Left cardiac atrium (tissue), 4 donors: ENCODE data around the gene TYRO3. TPM values are rescaled to one million over a fixed set of nuclear protein-coding genes. Genes with fewer than 3 reads are reported as not detected.
A peak's percentile ranks its signal among the peaks of the same experiment; 100 is the strongest.
"Not testable (repeated sequence)": the region's sequence is repeated elsewhere in the genome, so short reads cannot be mapped to it uniquely, and the experiment has no call there.

Experiments
- ATAC-seq, 2 donors: fragments of 200-7000 bp; cut with Tn5 transposase; one replicate each; pipeline ENCODE4 v1.9.1; 2020; ENCODE audit warnings: mild to moderate bottlenecking in 2 of 2, moderate library complexity in 2 of 2
- DNase-seq: peaks from one replicate; pipeline ENCODE4 v3.0.0-alpha.2; 2020
- intact Hi-C, 2 donors: fragments of 100-400 bp; cut with DNase I; formaldehyde crosslinking; loops; one replicate each; pipeline versions ENCODE4 v1.14.1 to v1.15.1; 2022 to 2023
- total RNA-seq, 2 donors: library from RNA; stranded (reverse); fragmentation: NEBNext Ultra II Directional; extraction: Animal tissue kit (Norgen Biotek cat#: 25700); gene quantifications; one replicate each; pipeline ENCODE4 v1.2.1, GENCODE V29; 2021
- donor health status: DM: no; HTN: yes; CAD: no.
- donor health status: DM: no; HTN: yes; CAD: no; lungs with severe emphysema.
- donor health status: DM: yes; HTN: yes; CAD: no.
- donor health status: Dilated cardiomyopathy.

TYRO3 gene
- total RNA-seq, 2 donors from 2014 or later: 9.1 to 21.0 TPM

DNA sequence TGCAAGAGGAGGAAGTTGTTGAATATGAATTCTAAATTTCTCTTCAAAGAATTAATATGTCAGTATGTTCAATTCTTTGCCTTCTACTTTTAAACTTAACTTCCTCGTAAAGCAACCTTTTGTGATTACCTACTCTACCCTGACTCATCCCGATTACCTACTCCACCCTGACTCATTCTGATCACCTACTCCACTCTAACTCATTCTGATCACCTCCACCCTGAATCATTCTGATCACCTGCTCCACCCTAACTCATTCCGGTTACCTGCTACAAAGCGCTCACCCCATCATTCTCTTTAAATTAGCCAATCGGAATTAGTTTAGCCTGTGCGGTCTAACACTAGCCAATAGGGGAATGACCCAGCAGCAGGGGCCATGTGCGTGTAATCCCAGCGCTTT, 33.7 kb downstream of the TYRO3 start:
- ATAC-seq, DNase-seq, intact Hi-C loops: not testable (repeated sequence)

DNA sequence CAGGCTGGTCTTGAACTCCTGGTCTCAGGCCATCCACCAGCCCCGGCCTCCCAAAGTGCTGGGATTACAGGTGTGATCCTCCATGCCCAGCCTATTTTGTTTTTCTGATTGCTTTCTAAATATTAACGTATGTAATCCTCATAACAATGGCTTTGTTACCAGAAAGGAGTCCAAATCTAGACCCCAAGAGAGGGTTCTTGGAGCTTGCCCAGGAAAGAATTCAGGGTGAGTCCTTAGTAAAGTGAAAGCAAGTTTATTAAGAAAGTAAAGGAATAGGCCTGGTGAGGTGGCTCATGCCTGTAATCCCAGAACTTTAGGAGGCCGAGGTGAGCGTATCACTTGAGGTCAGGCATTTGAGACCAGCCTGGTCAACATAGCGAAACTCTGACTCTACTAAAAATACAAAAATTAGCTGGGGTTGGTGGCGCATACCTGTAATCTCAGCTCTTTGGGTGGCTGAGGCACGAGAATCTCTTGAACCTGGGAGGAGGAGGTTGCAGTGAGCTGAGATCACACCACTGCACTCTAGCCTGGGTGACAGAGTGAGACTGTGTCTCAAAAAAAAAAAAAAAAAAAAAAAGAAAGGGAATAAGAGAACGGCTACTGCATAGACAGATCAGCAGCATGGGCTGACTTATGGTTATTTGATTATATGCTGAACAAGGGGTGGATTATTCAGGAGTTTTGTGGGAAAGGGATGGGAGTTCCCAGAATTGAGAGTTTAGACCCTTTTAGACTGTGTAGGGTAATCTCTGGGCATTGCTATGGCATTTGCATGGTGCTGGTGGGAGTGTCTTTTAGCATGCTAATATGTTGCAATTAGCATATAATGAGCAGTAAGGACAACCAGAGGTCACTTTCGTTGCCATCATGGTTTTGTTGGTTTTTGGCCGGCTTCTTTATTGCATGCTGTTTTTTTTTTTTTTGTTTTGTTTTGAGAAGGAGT, 36.1 kb downstream of the TYRO3 start:
- intact Hi-C loops: no loop called here
- DNase-seq (no peak), ATAC-seq (no peak)

DNA sequence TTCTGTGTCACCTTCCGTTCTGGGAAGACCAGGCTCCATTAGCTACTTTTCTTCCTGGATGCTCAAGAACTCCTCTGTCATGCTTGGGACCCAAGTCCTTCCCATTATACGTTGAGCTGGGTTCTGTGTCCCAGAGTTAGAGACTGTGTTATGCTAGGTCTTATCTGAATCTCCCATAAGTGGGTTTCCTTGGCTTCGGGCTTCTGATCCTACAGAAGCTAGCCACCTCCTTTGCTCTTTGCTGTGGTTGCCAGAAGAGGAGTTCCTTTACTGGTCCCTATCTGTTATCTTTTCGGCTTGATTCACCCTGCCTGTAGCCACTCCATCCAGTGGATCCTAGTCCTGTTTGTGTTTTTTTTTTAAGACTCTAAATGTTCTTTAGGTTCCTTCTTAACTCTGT, 38.0 kb downstream of the TYRO3 start:
- intact Hi-C loops: no loop called here
- ATAC-seq: no peak
- no peak for DNase-seq

DNA sequence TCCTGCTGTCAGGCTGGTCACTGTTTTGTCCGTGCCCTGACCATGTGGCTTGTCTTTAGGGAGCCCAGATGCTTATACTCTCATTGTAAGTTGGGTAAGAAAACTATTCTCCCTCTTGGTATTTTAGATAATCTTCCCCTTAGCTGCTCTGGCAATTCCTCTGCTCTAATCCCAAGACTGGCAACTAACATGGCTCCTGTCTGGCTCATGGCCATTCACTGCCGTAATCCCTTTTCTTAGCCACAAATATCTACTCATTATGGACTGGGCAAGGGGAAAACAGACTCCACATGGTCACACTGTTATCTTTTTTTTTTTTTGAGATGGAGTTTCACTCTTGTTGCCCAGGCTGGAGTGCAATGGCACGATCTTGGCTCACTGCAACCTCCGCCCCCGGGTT, 38.8 kb downstream of the TYRO3 start:
- intact Hi-C loops: no loop called here
- no peak for ATAC-seq
- DNase-seq: no peak

DNA sequence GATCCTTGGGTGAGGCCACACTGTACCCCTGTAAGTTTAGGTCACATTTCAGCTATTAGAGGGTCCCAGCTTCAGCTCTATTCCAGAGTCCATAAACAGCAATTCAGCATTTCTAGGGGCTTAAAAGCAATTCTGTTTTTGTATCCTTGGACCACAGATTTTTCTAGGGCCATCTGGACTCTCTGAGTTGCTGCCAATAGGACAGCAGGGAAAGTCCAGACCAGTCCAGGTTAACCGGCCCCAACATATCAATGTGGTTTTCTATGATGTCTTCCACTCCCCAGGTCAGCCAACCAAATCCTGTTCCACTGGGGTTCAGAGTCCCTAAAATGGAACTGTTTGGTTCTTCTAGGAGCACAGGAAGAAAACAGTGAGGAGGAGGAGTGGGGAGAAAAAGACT, 40.0 kb downstream of the TYRO3 start:
- DNase-seq: no peak
- ATAC-seq: no peak
- intact Hi-C loops: no loop called here

DNA sequence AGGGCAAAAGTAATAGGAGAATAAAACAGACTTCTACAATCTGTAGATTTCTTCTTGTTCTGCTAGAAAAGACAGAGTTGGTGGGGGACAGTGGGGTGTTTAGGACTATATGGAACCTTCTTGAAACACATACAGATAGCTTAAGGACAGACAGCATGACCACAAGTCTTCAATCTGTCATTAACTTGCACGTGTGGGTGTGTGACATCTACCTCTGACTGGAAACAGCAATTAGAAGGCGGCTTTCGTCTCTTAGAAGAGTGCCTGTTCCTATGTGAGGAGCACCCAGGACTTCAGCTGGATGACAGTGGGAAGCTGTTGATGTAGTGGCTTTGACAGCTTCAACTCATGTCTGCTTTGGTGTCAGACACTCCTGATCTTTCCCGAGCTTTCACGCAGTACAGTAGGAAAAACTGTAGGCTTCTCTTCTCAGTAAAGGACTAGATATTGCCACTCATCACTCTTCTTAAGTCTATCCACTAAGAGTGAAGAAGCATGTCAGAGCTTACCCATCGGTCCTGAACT, 44.5 kb downstream of the TYRO3 start:
- intact Hi-C loops: loop anchor here in 1 of 2 donors (10.0 kb wide), 1 partner anchor 121 kb away; no protein-coding TSS in a partner anchor
- ATAC-seq: no peak
- no peak for DNase-seq

DNA sequence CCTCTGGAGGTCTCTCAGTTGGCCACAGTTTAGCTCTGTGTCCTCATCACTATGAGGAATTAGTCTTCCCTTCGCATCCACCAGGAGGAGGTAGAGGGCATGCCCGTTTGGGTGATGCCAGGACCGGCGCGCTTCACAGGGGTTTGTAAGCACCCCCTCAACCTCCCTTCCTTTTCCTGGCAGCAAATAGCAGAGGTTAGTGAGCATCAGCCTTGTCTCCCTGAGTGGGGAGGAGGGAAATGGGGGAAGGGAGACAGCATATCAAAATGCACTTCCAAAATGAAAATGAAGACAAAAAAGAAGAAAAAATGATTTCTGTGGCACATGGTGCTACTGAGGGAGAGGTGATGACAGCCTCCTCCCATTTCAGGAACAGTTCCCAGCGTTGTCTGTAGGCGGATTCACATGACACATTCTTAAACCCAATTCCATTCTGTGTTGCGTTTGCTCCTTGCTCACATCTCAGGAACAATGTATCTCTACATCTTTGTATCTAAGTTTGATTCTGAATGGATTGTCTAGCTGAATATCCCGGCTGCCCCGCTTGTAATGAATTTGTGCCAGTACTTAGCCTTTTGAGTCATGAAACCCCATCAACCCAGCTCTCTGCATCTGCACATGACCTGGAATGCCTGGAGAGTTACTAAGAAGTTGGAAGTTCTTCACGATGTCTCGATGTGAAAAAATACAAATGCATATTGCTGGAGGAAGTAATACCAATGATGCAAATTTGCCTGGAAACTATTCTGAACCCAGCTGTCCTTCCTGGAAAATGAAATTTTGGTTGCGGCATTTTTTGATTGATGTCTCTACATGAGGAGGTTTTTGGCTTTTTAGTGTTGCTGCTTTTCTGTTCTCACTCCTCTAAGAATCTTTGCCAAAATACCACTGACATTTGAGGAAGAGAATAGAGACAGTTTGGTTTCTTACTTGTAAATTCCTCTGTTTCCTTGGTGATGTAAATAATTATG, 45.2 kb downstream of the TYRO3 start:
- intact Hi-C loops: loop anchor here in 1 of 2 donors (10.0 kb wide), 1 partner anchor 121 kb away; no protein-coding TSS in a partner anchor
- peak; percentile 94 to 96 for ATAC-seq

DNA sequence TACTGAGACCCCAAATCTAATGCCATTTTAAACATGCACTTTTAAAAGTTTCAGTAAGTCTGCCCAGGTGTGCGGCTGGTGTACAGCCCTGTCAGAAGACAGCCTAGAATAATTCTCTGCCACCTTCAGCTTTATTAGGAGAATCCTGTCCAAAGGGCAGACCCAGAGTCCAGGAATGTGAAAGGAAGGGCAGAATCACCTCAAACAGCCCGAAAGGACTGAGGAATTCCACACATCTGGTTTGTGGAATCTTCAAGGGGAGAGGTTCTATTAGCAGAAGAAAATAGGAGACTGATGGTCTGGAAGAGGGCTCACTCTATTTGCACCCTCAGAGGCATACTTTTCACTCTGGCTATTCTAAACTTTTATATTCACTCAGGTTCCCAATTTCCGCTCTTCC, 46.6 kb downstream of the TYRO3 start:
- ATAC-seq: no peak
- no peak for DNase-seq
- intact Hi-C loops: loop anchor here in 1 of 2 donors (10.0 kb wide), 1 partner anchor 119 kb away; no protein-coding TSS in a partner anchor

More for the DNA sequence above, 45.2 kb downstream of the TYRO3 start:
- DNase-seq: peak; percentile 79

DNA sequence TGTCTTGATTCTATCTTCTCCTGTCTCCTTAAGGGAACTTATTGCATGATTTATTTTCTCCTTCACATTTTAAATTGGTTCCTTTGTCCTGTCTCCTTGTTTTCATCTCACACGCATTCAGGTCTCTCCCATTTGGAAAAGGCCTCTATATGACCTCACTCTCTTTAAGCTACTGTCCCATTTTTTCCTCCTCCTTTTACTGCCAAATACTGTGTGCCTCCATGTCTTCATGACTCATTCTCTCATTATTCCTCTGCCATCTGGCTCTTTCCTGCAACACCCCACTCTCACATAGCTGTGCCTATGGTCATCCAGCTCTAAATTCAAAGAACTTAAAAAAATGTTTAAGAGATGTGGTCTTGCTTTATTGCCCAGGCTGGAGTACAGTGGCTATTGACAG, 48.0 kb downstream of the TYRO3 start:
- intact Hi-C loops: loop anchor here in 1 of 2 donors (10.0 kb wide), 1 partner anchor 118 kb away; no protein-coding TSS in a partner anchor
- no peak for DNase-seq
- ATAC-seq: peak in 1 of 2 donors; percentile 49

DNA sequence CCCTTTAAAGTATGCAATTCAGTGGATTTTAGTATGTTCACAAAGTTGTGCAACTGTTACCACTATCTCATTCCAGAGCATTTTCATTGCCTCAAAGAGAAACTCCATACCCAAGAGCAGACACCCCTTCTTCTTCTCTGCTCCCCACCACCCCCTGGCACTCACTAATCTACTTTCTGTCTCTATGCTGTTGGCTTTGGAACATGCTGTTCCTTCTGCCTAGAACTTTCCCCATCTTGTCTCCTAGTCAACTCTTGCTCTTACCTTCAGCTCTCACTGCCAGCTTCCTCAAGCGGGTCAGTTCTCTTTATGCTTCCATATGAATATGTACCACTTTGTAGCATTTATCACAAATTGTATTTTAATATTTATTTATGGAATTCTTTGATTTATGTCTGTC, 50.1 kb downstream of the TYRO3 start:
- ATAC-seq: no peak
- intact Hi-C loops: loop anchor here in 1 of 2 donors (10.0 kb wide), 1 partner anchor 116 kb away; no protein-coding TSS in a partner anchor
- no peak for DNase-seq

DNA sequence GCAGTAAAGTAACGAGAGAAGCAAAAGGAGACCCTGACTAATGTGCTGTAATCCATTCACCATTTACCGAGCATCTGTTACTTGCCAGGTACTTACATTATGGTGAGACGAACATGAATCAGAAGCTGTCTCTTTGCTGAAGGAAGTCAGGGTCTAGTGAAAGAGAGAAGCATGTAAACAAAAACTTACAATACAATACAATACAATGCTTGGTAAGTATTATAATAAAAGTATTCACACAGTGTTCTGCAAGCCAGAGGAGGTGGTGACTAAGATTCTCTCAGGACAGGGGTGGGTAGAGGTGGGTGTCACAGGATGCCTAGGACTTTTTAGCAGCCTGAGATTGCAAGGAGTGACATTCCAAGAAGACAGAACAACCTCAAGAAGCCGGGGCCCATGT, 51.0 kb downstream of the TYRO3 start:
- ATAC-seq (no peak), DNase-seq (no peak)
- intact Hi-C loops: no loop called here

DNA sequence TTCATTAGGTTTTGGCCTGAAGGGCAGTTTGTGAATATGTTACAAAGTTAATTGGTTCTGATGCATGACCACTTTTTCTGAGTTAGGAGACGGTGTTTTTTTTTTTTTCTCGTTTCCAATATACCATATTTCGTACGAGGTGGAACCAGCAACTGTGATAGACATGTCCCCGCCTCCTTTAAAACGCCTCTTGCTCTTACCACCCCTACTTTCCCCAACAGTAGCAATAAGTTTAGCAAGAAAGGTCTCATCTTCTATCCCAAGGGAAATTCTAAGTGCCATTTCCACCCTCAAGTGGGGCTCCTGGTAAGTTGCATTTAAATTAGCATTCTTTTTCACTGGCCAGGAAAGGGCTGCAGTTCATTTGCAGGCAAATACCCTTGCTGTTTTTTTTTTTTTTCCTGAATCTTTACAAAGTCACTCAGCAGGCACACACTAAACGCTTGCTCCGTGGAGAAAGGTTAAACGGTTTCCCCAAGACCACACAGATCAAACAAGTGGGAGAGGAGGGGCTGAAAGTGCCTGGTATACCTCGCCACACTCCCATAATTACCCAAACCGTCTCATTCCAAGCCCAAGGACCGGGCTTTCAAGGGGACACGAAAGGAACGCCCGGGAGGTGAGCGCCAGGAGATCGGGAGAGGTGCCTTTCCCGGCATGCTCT, 61.7 kb downstream of the TYRO3 start:
- ATAC-seq (no peak), DNase-seq (no peak)
- intact Hi-C loops: no loop called here

DNA sequence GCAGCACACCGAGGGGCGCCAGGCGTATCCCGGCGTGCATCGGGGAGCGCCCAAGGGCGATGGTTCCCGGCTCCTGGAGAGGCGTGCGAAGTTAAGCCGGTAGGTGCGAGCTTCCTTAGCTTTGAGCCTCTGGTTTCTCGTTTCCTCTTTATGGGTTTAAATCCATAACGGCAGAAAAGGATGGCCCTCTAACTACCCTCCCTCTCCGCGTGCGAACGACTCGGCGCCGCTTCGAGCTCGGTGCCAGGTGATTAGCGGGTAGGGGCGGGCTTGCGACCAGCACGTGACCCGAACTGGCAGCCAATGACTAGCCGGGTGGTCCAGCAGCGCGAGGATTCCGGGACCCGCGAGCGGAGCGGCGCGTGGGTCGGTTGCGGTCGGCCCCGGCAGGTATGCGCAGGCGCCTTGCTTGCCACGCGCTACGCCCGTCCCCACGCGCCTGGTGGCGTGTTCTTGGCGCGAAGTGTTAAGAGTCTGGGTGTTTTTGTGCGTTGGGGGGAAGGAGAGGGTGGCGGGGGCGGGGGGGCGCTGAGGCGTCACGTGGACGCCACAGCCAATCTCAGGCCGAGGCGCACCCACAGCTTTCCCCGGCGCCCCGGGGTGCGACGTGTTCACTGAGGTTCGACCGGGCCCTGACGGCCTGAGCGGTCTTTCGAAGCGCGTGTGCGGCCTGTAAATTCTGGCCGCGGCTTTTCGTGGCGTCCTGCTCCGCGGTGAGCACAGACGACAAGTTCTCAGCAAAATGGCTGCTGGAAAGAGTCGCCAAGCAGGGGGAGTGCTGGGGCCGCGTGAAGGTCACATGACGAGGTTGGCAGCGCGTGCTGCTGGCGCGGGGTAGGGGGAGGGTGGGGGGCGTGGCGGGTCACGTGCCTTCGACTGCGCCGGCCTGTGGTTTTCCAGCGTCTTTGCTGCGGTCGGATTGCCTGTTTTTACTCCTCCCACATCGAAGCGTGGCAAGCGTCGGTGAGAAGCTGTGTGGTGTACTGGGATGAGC, 62.5 kb downstream of the TYRO3 start:
- DNase-seq (peak; percentile 86), ATAC-seq (peak; percentile 93)
- intact Hi-C loops: no loop called here

DNA sequence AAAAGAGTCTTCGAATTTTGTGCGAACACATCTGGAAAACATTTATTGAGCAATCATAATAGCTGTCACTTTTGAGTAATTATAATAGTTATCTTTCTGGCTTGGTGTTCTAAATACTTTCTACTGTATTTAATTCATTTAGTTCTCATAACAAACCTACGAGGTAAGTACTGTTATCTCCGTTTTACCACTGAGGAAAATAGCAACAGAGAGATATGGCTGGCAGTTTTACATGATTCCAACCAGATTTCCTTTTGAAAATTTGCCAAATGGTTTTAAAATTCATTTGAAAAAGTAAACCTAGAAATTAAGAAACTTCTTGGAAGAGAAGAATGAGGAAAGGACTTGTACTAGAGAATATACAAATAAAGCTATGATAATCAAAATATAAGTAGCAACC, 63.9 kb downstream of the TYRO3 start:
- no peak for DNase-seq
- no peak for ATAC-seq
- intact Hi-C loops: no loop called here

DNA sequence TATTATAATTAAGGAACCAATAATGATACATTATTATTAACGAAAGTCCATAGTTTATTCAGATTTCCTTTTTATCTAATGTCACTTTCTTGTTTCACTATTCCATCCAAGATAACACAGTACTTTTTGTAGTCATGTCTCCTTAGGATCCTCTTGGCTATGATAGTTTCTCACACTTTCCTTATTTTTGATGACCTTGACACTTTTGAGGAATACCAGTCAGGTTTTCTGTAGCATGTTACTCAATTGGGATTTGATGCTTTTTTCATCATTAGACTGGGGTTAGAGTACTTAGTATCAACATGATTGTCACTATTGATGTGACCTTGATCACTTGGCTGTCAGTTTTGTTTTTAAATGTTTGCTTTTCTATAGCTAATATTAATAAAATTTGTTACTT, 68.2 kb downstream of the TYRO3 start:
- DNase-seq (no peak), ATAC-seq (no peak)
- intact Hi-C loops: no loop called here

DNA sequence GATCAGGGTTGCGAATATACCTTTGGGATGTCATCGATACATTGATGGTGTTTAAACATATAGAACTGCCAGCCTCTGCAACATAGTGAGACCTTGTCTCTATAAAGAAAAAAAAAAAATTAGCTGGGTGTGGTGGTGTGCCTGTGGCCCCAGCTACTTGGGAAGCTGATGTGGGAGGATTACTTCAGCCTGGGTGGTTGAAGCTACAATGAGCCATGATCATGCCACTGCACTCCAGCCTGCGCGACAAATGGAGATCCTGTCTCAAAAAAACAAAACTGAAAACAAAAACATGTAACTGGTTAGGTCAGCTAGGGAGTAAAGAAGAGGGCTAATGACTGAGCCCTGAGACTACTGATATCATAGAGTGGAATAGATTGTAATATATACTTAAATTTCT, 70.5 kb downstream of the TYRO3 start:
- no peak for DNase-seq
- intact Hi-C loops: no loop called here

DNA sequence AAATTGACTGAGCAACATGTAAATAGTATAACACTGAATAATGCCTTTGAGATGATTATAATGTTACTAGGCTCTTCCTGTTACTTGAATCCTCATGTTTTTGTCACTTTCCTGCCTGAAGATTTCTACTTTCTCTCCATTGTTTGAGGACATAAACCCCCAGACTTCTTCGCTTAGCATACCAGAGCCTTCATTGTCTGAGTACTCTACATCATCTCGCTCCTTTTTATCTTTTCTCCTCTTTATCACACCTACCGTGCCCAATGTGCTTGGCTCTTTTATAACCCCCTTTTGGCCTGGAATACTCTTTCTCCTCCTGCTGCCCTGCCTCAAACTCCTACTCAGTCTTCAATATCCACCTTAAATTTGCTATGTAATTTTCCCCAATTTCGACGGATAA, 70.9 kb downstream of the TYRO3 start:
- no peak for DNase-seq
- ATAC-seq: peak in 1 of 2 donors; percentile 29
- intact Hi-C loops: no loop called here

More for the DNA sequence above, 70.5 kb downstream of the TYRO3 start:
- no peak for ATAC-seq
